HL-60/S4 treated with phorbol 12-myristate 13-acetate at 8.2 ng/mL for 4 days and 3 days (cell line): ENCODE measurements around the gene OLA1.

Source experiments
- in situ Hi-C: fragments of 300-500 bp; cut with MboI; formaldehyde crosslinking; loops from 2 replicates; pipeline ENCODE4 v1.15.0; 2022; ENCODE audit warnings: low sequenced_read_pairs

Gene OLA1

GRCh38 chr2:174070281-174070680 is 178.1 kb downstream of the OLA1 start:
- in situ Hi-C loops: no loop called here

GRCh38 chr2:174067815-174068214 is 180.5 kb downstream of the OLA1 start:
- in situ Hi-C loops: no loop called here

- in situ Hi-C loops: no loop called here
Measured at GRCh38 chr2:174066871-174067270, 181.5 kb downstream of the OLA1 start.

- in situ Hi-C loops: no loop called here
Measured at GRCh38 chr2:174063492-174064092, 184.7 kb downstream of the OLA1 start.

- in situ Hi-C loops: no loop called here
Measured at GRCh38 chr2:174062934-174063333, 185.4 kb downstream of the OLA1 start.

GRCh38 chr2:174059884-174060244 is 188.5 kb downstream of the OLA1 start:
- in situ Hi-C loops: no loop called here

- in situ Hi-C loops: no loop called here
Measured at GRCh38 chr2:174059178-174059883, 189.0 kb downstream of the OLA1 start.

- in situ Hi-C loops: no loop called here
Measured at GRCh38 chr2:174058456-174058855, 189.9 kb downstream of the OLA1 start.

- in situ Hi-C loops: no loop called here
Measured at GRCh38 chr2:174058026-174058425, 190.3 kb downstream of the OLA1 start.

GRCh38 chr2:174054926-174055325 is 193.4 kb downstream of the OLA1 start:
- in situ Hi-C loops: no loop called here

GRCh38 chr2:174053355-174054151 is 194.8 kb downstream of the OLA1 start:
- in situ Hi-C loops: no loop called here

GRCh38 chr2:174052584-174052976 is 195.8 kb downstream of the OLA1 start:
- in situ Hi-C loops: no loop called here

GRCh38 chr2:174051741-174052583 is 196.4 kb downstream of the OLA1 start:
- in situ Hi-C loops: no loop called here

GRCh38 chr2:174051068-174051467 is 197.3 kb downstream of the OLA1 start:
- in situ Hi-C loops: no loop called here

- in situ Hi-C loops: loop anchor here (25.0 kb wide), 1 partner anchor 638 kb away; no protein-coding TSS in a partner anchor
Measured at GRCh38 chr2:174049895-174050294, 198.4 kb downstream of the OLA1 start.

- in situ Hi-C loops: loop anchor here (25.0 kb wide), 1 partner anchor 636 kb away; no protein-coding TSS in a partner anchor
Measured at GRCh38 chr2:174048243-174048642, 200.1 kb downstream of the OLA1 start.

GRCh38 chr2:174047746-174048145 is 200.6 kb downstream of the OLA1 start:
- in situ Hi-C loops: loop anchor here (25.0 kb wide), 1 partner anchor 635 kb away; no protein-coding TSS in a partner anchor

- in situ Hi-C loops: loop anchor here (25.0 kb wide), 1 partner anchor 634 kb away; no protein-coding TSS in a partner anchor
Measured at GRCh38 chr2:174046172-174046571, 202.2 kb downstream of the OLA1 start.

- in situ Hi-C loops: loop anchor here (25.0 kb wide), 1 partner anchor 632 kb away; no protein-coding TSS in a partner anchor
Measured at GRCh38 chr2:174044556-174044955, 203.8 kb downstream of the OLA1 start.

- in situ Hi-C loops: loop anchor here (25.0 kb wide), 1 partner anchor 628 kb away; no protein-coding TSS in a partner anchor
Measured at GRCh38 chr2:174040417-174040701, 208.0 kb downstream of the OLA1 start.
